T-helper 2 cell treated with Interferon-gamma antibody and Interleukin-4, amounts not matched to agents 100 ng/mL and 5 ng/mL, for 36 hours (primary cell): ENCODE results near the gene MSMP. TPM values are rescaled to one million over a fixed set of nuclear protein-coding genes. Genes with fewer than 3 reads are reported as not detected.

Experiments used
- intact Hi-C: fragments of 100-400 bp; cut with micrococcal nuclease; formaldehyde crosslinking; loops from one replicate; pipeline ENCODE4 v1.15.1; 2023
- total RNA-seq: library from RNA; stranded (reverse); gene quantifications from 2 replicates; pipeline ENCODE4 v1.2.3, GENCODE V29; 2022

The MSMP gene
- total RNA-seq, 1 donor from 2014 or later = 0.55 TPM

GRCh38 chr9:35728041-35728971, 25.8 kb downstream of the MSMP start:
- intact Hi-C loops = loop anchor here (1.0 to 2.0 kb wide), 2 partner anchors 32 to 124 kb away; no protein-coding TSS in a partner anchor

DNA sequence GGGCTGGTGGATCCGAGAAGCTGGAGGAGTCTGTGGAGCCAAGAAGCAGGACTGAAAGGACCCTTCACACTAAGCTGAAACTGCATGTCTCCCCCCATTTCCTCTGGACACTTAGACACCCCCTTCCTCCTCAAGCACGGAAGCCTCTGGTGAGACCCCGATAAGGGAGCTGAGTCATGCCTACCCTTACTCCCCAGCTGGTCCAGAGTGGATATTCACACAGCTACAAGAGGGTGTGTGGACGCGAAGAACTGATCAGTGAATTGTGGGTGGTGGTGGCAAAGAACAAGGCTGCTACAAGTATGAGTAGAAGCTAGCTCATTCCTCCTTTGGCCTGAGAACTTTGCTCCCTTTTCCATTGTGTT, 26.4 kb downstream of the MSMP start:
- intact Hi-C loops = loop anchor here (1.0 to 2.0 kb wide), 2 partner anchors 31 to 123 kb away; no protein-coding TSS in a partner anchor

DNA sequence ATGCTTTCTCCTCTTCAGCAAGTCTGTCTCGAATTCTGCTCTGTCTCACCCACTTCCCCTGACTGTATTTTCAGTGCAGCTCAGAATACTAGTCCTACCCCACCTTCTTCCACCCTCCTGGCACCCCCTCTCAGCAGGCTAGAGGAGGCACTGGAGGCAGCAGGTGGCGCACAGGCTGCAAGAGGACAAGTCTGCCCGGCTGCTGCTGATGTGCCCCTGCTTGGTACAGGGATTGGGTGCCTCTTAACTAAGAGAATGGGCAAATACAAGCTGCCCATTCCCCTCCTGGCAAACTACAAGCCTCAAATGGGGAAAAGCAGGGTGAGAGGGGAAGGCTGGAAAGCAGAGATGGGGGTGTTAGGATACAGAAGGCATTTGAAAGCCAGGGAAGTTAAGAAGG, 27.1 kb downstream of the MSMP start:
- intact Hi-C loops = no loop called here

GRCh38 chr9:35725362-35725761, 28.7 kb downstream of the MSMP start:
- intact Hi-C loops = no loop called here

DNA sequence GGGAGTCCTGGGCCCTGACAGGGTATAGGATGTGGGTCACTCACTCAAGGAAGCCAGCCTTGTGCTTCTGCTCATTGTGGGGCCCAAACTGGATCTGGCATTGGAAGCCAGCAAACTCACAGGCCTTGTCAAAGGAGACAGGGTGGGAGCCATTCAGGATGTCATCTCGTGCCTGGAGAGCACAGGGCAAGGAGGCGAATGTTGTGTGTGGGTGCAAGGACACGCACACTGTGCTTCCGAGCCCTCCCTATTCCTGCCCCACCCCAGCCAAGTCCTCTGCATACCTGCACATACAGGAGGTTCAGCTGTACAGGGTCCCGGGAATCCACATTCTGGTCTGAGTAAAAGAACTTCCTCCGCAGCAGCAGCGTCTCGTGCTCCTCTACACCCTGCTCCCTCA, 30.2 kb downstream of the MSMP start:
- intact Hi-C loops = no loop called here

DNA sequence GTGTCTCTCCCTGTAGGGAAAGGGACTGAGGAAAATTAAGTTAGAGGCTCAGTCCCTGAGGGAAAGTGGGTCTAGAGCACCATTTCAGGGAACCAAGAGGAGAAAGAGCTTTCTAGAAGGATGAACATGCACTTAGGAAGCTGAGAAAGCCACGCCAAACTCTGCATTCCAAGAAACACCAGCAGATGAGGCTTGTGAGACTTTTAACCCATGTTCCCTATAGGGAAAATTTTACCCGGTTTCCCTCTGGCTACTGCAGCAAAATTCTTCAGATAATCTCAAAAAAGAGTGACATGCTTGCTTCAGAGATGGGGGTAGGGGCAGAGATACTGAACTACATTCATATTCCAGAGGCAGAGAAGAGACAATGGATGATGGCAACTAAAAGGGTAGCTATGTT, 30.6 kb downstream of the MSMP start:
- intact Hi-C loops = no loop called here

DNA sequence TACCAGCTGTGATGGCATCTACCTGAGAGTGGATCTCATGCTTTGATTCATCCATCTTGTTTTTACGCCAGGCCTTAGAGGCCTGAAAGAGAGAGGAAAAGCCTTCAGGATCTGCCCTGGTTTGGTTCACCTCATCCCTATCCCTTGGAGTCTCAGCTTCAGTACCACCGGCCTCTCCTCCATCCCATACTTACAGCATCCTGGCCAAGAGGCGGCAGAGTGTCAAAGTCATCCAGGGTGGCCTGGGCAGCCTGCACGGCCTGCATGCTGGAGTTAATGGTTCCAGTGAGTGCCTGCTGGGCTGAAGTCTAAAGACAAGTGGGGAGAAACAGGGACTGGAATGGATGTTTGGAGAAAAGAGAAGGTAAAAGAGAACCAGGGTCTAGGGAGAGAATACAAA, 34.5 kb downstream of the MSMP start:
- intact Hi-C loops = no loop called here

DNA sequence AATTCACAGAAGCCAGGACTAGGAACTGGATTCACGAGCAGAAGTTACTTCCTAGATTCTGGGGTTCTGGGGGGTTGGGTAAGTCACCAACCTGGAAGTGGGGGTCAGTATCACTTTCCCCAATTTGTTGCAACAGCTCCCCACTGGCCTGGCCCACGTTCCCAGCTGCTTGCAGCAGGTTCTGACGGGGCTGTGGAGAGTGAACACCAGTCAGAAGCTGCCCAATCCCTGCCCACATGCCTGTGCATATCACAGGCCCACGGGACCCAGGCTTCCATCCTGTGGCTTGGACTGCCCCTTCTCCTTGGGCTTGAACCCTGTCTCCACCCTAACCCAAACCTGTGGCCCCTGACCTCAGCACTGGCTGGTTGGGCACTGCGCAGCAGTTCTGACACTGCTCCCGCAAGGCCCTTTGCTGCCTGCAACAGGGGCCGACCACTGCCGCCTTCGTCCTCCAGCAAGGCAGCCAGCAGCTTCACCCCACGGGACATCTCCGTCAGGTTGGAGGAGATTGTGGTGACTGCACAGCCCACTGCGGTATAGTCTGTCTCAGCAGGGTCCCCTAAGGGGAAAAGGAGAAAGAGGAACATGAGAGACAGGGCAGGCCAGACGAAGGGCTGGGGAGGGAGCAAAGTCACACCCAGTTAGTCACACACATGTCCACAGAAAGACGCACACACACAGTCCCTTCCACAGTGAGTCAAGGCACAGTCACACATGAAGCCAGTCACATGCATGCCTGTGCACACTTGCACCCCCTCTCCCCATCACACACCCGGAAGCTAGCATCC, 35.2 kb downstream of the MSMP start:
- intact Hi-C loops = no loop called here

DNA sequence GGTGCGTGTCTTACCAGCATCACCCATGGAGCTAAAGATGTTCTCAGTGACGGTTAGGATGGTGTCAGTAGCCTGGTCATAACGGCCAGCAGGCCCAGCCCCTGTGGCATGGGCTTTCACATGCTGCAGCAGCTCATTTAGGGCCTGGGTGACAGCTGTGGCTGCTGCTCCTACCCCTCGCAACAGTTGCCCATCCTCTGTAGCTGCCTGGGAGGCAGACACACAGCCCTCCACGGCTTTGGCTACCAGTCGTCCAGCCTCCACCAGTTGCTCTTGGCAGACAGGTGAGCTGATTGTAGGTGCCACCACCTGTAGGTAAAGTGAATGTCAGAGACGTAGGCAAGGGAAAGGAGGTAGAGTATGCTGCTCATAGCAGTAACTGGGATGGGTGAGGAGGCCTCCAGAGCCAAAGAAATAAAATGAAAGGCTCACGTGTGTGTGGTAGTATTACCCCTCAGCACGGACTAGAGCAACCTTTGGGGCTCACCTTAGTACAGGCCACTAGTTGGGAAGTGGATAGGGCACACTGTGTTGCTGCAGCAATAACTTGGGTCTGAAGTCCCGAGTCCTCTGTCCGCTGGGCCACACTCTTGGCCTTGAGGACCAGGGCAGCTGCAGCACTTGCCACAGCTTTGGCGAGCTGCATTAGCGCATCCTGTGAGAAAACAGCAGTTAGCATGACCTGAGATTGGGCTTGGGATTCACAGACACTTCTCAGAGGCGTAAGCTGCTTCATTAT, 36.8 kb downstream of the MSMP start:
- intact Hi-C loops = no loop called here

GRCh38 chr9:35716230-35716629, 37.8 kb downstream of the MSMP start:
- intact Hi-C loops = no loop called here

GRCh38 chr9:35714579-35715252, 39.4 kb downstream of the MSMP start:
- intact Hi-C loops = no loop called here

- intact Hi-C loops = no loop called here
Measured at GRCh38 chr9:35714123-35714522, 40.0 kb downstream of the MSMP start.

- intact Hi-C loops = no loop called here
Measured at GRCh38 chr9:35713578-35713977, 40.5 kb downstream of the MSMP start.

- intact Hi-C loops = no loop called here
Measured at GRCh38 chr9:35712762-35713400, 41.2 kb downstream of the MSMP start.

DNA sequence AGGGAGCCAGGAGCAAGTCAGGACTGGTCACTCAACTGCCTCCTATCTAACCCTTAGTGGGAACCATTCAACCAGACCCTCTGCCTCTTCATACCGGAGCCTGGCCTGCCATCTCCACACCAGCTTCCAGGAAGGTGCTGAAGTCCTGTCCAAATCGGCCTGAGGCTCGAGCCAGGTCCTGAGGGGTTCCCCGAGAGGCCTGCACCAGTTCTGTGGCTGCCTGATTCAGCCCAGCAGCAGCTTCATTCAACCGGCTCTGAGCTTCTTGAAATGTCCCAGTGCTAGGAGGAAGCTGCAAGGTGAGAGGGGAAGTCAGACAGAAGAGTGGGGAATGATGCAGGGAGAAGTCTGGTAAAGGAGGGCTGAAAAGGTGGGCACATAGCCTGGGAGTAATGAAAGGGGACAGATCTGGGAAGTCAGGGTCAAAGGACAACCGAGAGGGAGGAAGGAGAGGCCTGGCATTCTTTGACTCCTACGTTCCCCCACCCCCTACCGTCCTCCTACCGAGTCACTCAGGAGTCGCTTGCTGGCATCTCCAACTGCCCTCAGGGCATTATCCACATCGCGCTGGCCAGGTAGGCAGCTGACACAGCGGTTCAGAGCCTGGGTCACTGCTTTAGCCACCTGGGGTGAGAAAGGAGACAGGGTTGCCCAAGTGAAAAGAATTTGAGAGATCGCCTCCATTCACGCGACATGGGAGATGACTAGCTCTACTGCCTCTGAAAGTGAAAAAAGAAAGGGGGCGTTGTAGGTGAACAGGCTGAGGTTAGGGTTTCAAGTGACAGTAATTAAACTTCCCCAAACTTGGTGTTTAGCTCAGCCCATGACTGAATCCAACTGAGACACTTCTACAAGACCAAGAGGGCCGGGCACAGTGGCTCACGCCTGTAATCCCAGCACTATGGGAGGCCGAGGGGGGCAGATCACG, 42.3 kb downstream of the MSMP start:
- intact Hi-C loops = no loop called here

GRCh38 chr9:35710818-35711500, 43.1 kb downstream of the MSMP start:
- intact Hi-C loops = no loop called here

DNA sequence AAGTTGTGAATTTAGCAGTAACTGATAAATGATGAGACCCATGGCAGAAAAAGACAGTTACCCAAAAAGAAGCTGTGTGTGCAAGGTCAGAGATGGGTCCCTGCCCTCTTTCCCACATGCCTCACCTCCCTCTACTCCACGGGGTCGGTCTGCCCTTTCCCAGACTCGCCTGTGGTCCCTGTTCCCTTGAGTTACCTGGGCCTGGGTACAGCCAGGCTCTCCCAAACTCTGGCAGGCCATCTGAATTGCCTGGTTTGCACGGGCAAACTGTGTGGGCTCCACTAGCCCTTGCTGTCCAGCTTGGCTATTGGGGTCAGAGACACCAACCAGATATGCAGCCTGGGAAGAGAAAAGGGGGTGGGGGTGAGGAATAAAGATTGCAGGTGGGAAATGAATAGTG, 45.9 kb downstream of the MSMP start:
- intact Hi-C loops = no loop called here

GRCh38 chr9:35706951-35707350, 47.1 kb downstream of the MSMP start:
- intact Hi-C loops = no loop called here
